Measurements from ENCODE around the gene PAM.

Gene PAM

GRCh38 chr5:102799017-102799416 lies 43.9 kb downstream of the PAM start:
- in situ Hi-C loops (cut with HindIII; ENCODE audit: low sequenced_read_pairs) = no loop called here
- TF ChIP-seq CTCF (IDR thresholded peaks at IDR 0.05; ENCODE audit: low read depth, low read length) = no peak
- H3K4me3 ChIP-seq (ENCODE audit: low read depth, low read length) = no peak overlapping the region
- DNase-seq (ENCODE audit: low read depth, low spot score) = no peak

GRCh38 chr5:102800427-102800826 lies 45.3 kb downstream of the PAM start:
- in situ Hi-C loops (cut with HindIII; ENCODE audit: low sequenced_read_pairs) = no loop called here
- no peak for TF ChIP-seq CTCF (IDR thresholded peaks at IDR 0.05; ENCODE audit: low read depth, low read length)
- H3K4me3 ChIP-seq (ENCODE audit: low read depth, low read length) = no peak overlapping the region
- DNase-seq (ENCODE audit: low read depth, low spot score) = no peak

- in situ Hi-C loops (cut with HindIII; ENCODE audit: low sequenced_read_pairs) = no loop called here
- no peak for TF ChIP-seq CTCF (IDR thresholded peaks at IDR 0.05; ENCODE audit: low read depth, low read length)
- no peak for DNase-seq (ENCODE audit: low read depth, low spot score)
- H3K4me3 ChIP-seq (ENCODE audit: low read depth, low read length) = no peak overlapping the region
Observed at GRCh38 chr5:102801371-102801770, 46.3 kb downstream of the PAM start.

- in situ Hi-C loops (cut with HindIII; ENCODE audit: low sequenced_read_pairs) = no loop called here
- DNase-seq (ENCODE audit: low read depth, low spot score) = no peak
- TF ChIP-seq CTCF (IDR thresholded peaks at IDR 0.05; ENCODE audit: low read depth, low read length) = no peak
- H3K4me3 ChIP-seq (ENCODE audit: low read depth, low read length) = no peak overlapping the region
Observed at GRCh38 chr5:102802708-102803458, 47.8 kb downstream of the PAM start.

- in situ Hi-C loops (cut with HindIII; ENCODE audit: low sequenced_read_pairs) = no loop called here
- no peak for TF ChIP-seq CTCF (IDR thresholded peaks at IDR 0.05; ENCODE audit: low read depth, low read length)
- H3K4me3 ChIP-seq (ENCODE audit: low read depth, low read length) = peak overlapping the region; percentile 6
- peak; percentile 87 for DNase-seq (ENCODE audit: low read depth, low spot score)
Observed at GRCh38 chr5:102807878-102808502, 52.9 kb downstream of the PAM start.

GRCh38 chr5:102809033-102809432 lies 53.9 kb downstream of the PAM start:
- peak; percentile 53 for DNase-seq (ENCODE audit: low read depth, low spot score)
- in situ Hi-C loops (cut with HindIII; ENCODE audit: low sequenced_read_pairs) = no loop called here
- TF ChIP-seq CTCF (IDR thresholded peaks at IDR 0.05; ENCODE audit: low read depth, low read length) = no peak
- no peak overlapping the region for H3K4me3 ChIP-seq (ENCODE audit: low read depth, low read length)
